ENCODE data around the gene GABRP.
"Not testable (repeated sequence)": the region's sequence is repeated elsewhere in the genome, so short reads cannot be mapped to it uniquely, and the experiment has no call there.

The GABRP gene

DNA sequence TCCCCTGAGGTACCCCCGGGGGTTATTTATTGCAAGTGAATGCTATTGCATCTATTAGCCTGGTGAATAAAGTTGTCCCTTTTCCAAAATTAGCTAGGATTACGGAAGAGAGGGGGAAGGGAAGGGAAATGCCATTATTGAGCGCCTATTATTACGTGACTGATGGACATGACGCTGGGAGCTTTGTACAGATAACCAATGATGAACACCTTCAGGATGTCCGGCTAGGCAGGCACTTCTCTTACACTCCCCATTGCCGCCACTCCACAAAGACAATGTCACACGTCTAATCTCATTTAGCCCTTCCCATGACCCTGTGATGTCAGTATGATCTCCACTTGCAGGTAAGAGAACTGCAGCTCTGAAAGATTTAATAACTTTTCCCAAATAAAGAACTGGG is 9.4 kb downstream of the GABRP start:
- DNase-seq (ENCODE audit: low spot score): no peak

GRCh38 chr5:170795154-170795553 is 11.6 kb downstream of the GABRP start:
- no peak for DNase-seq (ENCODE audit: low spot score)

- DNase-seq (ENCODE audit: low spot score): no peak
These were observed 22.1 kb downstream of the GABRP start for GRCh38 chr5:170805666-170806065.

- peak; percentile 41 for DNase-seq (ENCODE audit: low spot score)
These were observed 26.0 kb downstream of the GABRP start for GRCh38 chr5:170809551-170809950.

- DNase-seq (ENCODE audit: low spot score): no peak
These were observed 28.2 kb downstream of the GABRP start for GRCh38 chr5:170811719-170812118.

- no peak for DNase-seq (ENCODE audit: low spot score)
These were observed 29.7 kb downstream of the GABRP start for GRCh38 chr5:170813231-170813630.

- DNase-seq (ENCODE audit: low spot score): no peak
These were observed 33.7 kb downstream of the GABRP start for GRCh38 chr5:170817195-170817594.

DNA sequence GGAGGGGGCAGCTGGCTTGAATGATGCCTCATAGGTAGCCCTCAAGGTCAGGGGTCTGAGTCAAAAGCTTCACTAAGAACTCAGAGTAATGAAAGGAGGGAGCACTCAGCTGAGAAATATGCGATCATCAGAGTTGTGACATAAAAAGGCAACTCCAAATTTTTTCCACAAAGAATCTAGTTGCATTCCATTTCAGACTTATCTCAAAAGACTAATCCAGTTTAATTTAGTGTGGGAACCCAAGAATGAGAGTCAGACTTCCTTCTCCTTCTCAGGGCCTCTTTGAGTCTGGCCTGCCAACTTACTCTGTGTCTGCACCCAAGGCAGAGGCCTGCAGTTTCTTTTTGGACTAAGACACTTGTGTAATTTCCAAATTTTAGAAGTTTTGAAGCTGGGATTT is 34.7 kb downstream of the GABRP start:
- no peak for DNase-seq (ENCODE audit: low spot score)

DNA sequence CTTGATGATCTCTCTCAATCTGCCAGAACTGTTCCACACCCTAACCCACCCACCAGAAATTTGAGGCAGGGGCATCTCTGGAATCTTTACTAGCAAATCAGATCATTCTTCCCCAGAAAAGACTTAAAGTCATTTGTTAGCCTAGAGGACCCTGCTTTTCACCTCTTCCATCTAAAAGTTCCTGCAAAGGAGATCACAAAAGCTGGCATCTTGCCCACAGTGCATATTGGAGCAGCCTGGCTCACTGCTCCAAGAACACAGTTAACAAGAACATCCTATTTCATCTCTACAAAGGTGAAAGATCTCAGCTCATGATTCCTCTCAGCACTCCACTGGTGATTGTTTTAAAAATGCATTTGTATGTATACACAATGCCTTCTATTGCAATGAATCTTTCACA is 36.3 kb downstream of the GABRP start:
- no peak for DNase-seq (ENCODE audit: low spot score)

DNA sequence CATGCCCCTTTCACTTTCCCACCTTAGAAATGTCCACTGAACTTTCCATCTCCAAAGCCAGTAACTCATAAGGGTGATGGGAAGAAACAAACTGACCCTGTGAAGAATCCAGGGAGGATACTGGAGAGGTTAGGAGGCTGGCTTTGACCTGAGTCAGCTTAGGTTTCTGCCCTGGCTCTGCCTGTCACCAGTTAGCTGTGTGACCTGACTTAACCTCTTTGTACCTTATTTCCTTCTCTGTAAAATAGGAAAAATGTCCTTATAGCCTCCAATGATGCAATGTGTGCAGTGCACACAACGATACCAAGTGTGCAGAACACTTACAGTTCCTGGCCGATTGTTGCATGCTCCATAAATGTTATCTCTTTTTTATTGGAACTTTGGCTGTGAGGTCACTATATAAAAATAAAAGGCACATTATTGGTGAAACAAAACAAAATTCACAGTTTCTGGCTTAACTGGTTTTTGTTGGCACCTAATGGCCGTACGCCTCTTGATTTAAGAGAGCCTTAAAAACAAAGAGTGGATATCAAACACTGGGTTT is 37.8 kb downstream of the GABRP start:
- DNase-seq (ENCODE audit: low spot score): no peak

DNA sequence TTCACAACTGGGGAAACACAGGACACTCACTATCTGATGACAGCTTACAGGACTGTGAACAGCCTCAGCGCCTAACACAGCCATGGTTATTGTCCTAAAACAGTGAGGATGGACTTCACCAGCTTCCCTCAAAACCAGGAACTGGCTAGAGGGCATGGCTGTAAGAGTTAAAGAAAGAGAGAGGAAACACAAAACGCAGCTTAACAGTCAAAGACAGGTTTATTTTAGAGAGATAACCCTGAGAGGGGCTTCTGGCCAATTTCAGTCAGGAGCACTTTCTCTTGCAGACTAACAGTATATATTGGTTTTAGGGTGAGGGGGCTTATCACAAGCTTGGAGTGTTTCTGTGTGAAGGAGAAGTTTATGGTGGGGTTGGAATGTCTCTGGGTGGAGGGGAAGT is 42.6 kb downstream of the GABRP start:
- no peak for DNase-seq (ENCODE audit: low spot score)

DNA sequence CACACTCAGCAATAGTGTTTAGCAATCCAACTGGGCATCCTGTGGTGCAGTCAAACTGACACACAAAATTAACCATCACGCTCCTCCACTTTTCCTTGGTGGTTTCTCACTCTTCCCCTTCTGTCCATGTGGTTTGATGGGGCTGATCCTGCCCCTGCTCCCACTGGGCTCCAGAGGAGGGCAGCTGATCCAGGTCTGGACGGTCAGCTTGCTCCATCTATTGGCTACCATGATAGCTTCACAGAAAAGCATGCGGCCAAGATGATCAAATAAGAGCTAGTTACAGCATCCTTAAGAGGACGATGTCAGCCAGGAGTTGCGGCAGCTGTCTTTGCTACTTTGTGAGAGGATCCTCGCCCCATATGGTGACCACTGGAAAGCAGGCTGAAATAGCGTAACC is 48.7 kb downstream of the GABRP start:
- DNase-seq (ENCODE audit: low spot score): no peak

- not testable (repeated sequence) for DNase-seq (ENCODE audit: low spot score)
These were observed 50.5 kb downstream of the GABRP start for GRCh38 chr5:170833981-170834380.

DNA sequence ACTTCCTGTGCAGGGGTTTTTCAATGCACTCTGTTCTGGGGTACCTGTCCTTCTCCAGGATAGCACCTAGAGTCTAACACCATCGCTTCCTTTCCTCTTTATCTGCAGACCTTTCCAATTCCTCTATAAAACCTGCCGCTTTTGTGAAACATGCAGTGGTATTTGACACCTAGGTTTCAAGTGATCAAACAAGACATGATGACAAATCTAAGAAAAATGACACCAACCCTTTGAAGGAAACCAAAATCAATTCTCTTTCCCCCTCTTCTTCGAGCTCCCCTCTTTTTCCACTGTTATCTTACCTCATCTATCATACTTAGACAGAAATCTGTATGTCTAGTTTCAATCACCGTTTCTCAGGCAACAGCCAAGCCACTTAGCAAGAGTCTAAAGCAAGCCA is 52.7 kb downstream of the GABRP start:
- no peak for DNase-seq (ENCODE audit: low spot score)

DNA sequence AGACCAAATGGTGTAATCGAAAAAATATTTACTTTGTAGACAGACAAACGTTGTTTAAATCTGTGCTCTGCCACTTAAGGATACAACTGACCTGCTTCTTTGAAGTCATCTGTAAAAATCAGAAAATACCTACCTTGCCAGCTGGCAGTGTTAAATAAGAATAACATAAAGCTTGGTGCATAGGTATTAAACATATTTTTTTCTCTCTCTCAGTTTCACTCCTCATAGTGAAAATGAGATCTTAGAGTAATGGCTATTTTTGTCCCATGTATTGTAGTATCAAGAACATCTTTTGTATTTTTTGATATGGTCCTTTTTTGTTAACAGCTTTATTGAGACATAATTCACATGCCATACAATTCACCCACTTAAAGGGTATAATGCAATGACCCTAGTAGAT is 60.3 kb downstream of the GABRP start:
- no peak for DNase-seq (ENCODE audit: low spot score)

- no peak for DNase-seq (ENCODE audit: low spot score)
These were observed 61.1 kb downstream of the GABRP start for GRCh38 chr5:170844651-170845050.

GRCh38 chr5:170846416-170846815 is 62.9 kb downstream of the GABRP start:
- no peak for DNase-seq (ENCODE audit: low spot score)

DNA sequence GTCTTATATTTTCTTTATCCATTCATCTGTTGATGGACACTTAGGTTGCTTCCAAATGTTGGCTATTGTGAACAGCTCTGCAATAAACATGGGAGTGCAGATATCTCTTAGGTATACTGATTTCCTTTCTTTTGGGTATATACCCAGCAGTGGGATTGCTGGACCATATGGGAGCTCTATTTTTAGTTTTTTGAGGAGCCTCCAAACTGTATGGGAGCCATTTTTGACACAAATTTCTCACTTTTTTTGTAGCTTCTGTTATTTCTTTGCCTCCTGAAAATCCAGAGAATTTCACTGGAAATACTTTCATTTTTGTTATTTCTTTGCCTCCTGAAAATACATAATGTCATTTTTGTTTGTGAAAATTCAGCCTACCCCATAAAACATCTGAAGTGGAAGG is 63.3 kb downstream of the GABRP start:
- DNase-seq (ENCODE audit: low spot score): no peak

DNA sequence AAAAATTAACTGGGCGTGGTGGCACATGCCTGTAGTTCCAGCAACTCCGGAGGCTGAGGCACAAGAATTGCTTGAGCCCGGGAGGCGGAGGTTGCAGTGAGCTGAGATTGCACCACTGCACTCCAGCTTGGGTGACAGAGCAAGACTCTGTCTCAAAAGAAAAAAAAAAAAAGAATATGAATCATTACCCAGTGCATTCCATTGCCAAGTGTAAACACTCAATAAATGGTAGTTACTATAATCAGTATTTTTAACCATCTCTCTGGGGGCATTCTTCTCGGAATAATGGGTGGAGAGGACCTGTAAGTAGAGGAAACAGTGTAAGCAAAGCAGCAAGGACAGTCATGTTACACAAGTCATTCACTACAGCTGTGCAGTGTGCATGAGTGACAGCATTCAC is 64.5 kb downstream of the GABRP start:
- no peak for DNase-seq (ENCODE audit: low spot score)

DNA sequence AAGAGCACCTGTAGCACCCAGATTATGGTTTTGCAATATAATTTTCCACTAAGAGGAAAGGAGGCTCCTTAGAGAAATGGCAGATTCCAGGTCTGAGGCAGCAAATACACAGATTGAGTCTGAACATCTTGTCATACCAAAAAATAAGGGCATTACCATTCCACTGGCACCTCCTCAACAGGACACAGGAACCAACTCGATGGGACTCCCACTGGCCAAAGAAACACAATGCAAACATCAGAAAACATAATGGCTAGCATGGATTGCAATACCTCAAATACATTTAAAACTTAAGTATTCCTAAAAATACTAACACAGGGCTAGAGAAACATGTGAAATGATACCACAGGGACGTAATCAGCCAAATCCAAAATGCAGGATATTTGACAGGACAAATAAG is 65.8 kb downstream of the GABRP start:
- DNase-seq (ENCODE audit: low spot score): no peak

GRCh38 chr5:170854566-170854965 is 71.0 kb downstream of the GABRP start:
- no peak for DNase-seq (ENCODE audit: low spot score)

DNA sequence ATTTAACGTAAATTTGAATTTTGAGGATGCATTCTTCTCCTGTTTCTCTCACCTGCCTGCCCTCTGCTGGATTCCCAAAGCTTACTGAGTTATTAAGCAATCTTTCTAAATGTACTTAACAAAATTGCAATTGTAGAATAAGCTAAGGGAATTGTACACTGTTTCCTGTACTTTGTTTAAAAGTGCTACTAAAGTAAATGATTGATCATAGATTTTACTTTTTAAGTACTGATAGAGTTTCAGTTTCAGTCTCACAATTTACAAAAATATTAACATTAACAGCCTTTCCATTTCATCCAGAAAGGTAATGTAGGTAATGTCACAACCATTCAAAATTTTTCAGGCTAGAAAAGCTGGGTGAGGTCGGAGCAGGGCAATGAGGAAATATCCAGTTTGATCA is 73.5 kb downstream of the GABRP start:
- DNase-seq (ENCODE audit: low spot score): no peak

DNA sequence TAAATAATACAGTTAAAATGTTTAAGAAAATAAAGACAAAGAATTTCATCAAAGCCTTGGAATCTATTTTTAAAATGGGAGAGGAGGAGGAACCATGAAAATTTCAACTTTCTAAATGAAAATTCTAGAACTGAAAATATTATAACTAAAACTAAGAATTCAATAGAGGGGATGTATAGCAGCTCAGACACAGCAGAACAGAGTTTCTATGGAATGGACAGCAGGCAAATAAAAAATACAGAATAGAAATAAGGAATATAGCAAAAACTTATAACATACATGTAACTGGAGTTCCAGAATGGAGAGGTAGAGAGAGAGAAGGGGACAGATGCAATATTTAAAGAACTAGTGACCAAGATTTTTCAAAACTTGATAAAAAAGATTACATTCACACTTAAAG is 76.9 kb downstream of the GABRP start:
- no peak for DNase-seq (ENCODE audit: low spot score)

- no peak for DNase-seq (ENCODE audit: low spot score)
These were observed 77.5 kb downstream of the GABRP start for GRCh38 chr5:170860818-170861666.

All from Ammon's horn (tissue), 1 donor.